ENCODE measurements around the gene THNSL1. TPM values are rescaled to one million over a fixed set of nuclear protein-coding genes. Genes with fewer than 3 reads are reported as not detected.

The THNSL1 gene
- polyA plus RNA-seq, 1 donor from 2014 or later, result 5.1 TPM

GRCh38 chr10:25063644-25064043, 47.2 kb downstream of the THNSL1 start:
- H3K27me3 ChIP-seq (ENCODE audit: insufficient read depth, low read depth, low read length), result no peaks in the 10 kb centered on the region
- H3K4me2 ChIP-seq (ENCODE audit: low read length), result no peak overlapping the region
- H4K20me1 ChIP-seq (ENCODE audit: insufficient read depth), result no peaks in the 10 kb centered on the region
- no peak overlapping the region for H2AFZ ChIP-seq (ENCODE audit: low read depth, low read length)
- H3K79me2 ChIP-seq (replicated peaks; ENCODE audit: insufficient read depth, low read length), result no peaks in the 10 kb centered on the region
- no peaks in the 10 kb centered on the region for H3F3A ChIP-seq (ENCODE audit: insufficient read depth, low read length, poor library complexity, severe bottlenecking)
- TF ChIP-seq MXI1 (conservative IDR thresholded peaks at IDR 0.05; ENCODE audit: poor library complexity, severe bottlenecking), result no peak
- no peak for TF ChIP-seq EP300 (conservative IDR thresholded peaks at IDR 0.05; ENCODE audit: poor library complexity, severe bottlenecking)
- no peak for TF ChIP-seq RAD21 (conservative IDR thresholded peaks at IDR 0.05)
- TF ChIP-seq TAF1 (IDR thresholded peaks at IDR 0.05; ENCODE audit: low read depth), result no peak
- TF ChIP-seq REST (IDR thresholded peaks at IDR 0.05; ENCODE audit: borderline replicate concordance), result no peak
- TF ChIP-seq EZH2 (IDR thresholded peaks at IDR 0.05; ENCODE audit: borderline replicate concordance, insufficient read depth, low read length, poor library complexity, severe bottlenecking), result no peak
- no peak for TF ChIP-seq POLR2AphosphoS5 (IDR thresholded peaks at IDR 0.05)
- TF ChIP-seq SMC3 (conservative IDR thresholded peaks at IDR 0.05; ENCODE audit: poor library complexity), result no peak
- TF ChIP-seq CTCF (IDR thresholded peaks at IDR 0.05; ENCODE audit: poor library complexity, severe bottlenecking), result no peak
- no peak overlapping the region for H3K27ac ChIP-seq (ENCODE audit: low read length)
- no peak overlapping the region for H3K4me3 ChIP-seq (ENCODE audit: low read length)
- H3K9me2 ChIP-seq (ENCODE audit: insufficient read depth, low read length), result no peaks in the 10 kb centered on the region
- no peaks in the 10 kb centered on the region for H3K36me3 ChIP-seq (ENCODE audit: insufficient read depth, low read length)
- no peak overlapping the region for H3K9ac ChIP-seq (ENCODE audit: low read length)
- no peaks in the 10 kb centered on the region for H3K9me3 ChIP-seq (ENCODE audit: low read length)

- Histone ChIP-seq H3K9ac (ENCODE audit: low read length) (no peak overlapping the region), H3K27ac (ENCODE audit: low read length) (no peak overlapping the region), H3K9me2 (ENCODE audit: insufficient read depth, low read length) (no peaks in the 10 kb centered on the region), H3K9me3 (ENCODE audit: low read length) (no peaks in the 10 kb centered on the region), H3K4me2 (ENCODE audit: low read length) (no peak overlapping the region), H4K20me1 (ENCODE audit: insufficient read depth) (no peaks in the 10 kb centered on the region), H3F3A (ENCODE audit: insufficient read depth, low read length, poor library complexity, severe bottlenecking) (no peaks in the 10 kb centered on the region), H3K27me3 (ENCODE audit: insufficient read depth, low read depth, low read length) (no peaks in the 10 kb centered on the region), H3K4me3 (ENCODE audit: low read length) (no peak overlapping the region), H3K36me3 (ENCODE audit: insufficient read depth, low read length) (no peaks in the 10 kb centered on the region), H2AFZ (ENCODE audit: low read depth, low read length) (no peak overlapping the region), H3K79me2 (replicated peaks; ENCODE audit: insufficient read depth, low read length) (no peaks in the 10 kb centered on the region)
- TF ChIP-seq TAF1 (IDR thresholded peaks at IDR 0.05; ENCODE audit: low read depth) (no peak), REST (IDR thresholded peaks at IDR 0.05; ENCODE audit: borderline replicate concordance) (no peak), EZH2 (IDR thresholded peaks at IDR 0.05; ENCODE audit: borderline replicate concordance, insufficient read depth, low read length, poor library complexity, severe bottlenecking) (no peak), SMC3 (conservative IDR thresholded peaks at IDR 0.05; ENCODE audit: poor library complexity) (no peak), CTCF (IDR thresholded peaks at IDR 0.05; ENCODE audit: poor library complexity, severe bottlenecking) (no peak)
Measured at GRCh38 chr10:25064401-25064800, 48.0 kb downstream of the THNSL1 start.
